ENCODE results near the gene FOXB1. TPM values are rescaled to one million over a fixed set of nuclear protein-coding genes. Genes with fewer than 3 reads are reported as not detected.

Gene FOXB1
- total RNA-seq, 1 donor from 2014 or later, result 6.7 TPM

GRCh38 chr15:59994888-59995557, 9.1 kb upstream of the FOXB1 start:
- DNase-seq (ENCODE audit: low spot score), result no peak
- Mint-ChIP-seq H3K4me1 (ENCODE audit: unreplicated experiment) (peaks cover 62% of the 10 kb centered on the region), H3K9me3 (ENCODE audit: unreplicated experiment) (no peaks in the 10 kb centered on the region), H3K27me3 (ENCODE audit: unreplicated experiment) (peaks cover 8% of the 10 kb centered on the region), H3K4me3 (ENCODE audit: unreplicated experiment) (peak overlapping the region; percentile 85), H3K27ac (ENCODE audit: unreplicated experiment) (peak overlapping the region; percentile 34), H3K36me3 (ENCODE audit: low read depth, unreplicated experiment) (no peaks in the 10 kb centered on the region)
- no peak for TF ChIP-seq CTCF (IDR thresholded peaks at IDR 0.05; ENCODE audit: unreplicated experiment)

- Mint-ChIP-seq H3K36me3 (ENCODE audit: low read depth, unreplicated experiment) (no peaks in the 10 kb centered on the region), H3K4me3 (ENCODE audit: unreplicated experiment) (peak overlapping the region; percentile 35), H3K27me3 (ENCODE audit: unreplicated experiment) (peaks cover 8% of the 10 kb centered on the region), H3K4me1 (ENCODE audit: unreplicated experiment) (peaks cover 66% of the 10 kb centered on the region), H3K9me3 (ENCODE audit: unreplicated experiment) (no peaks in the 10 kb centered on the region), H3K27ac (ENCODE audit: unreplicated experiment) (no peak overlapping the region)
- DNase-seq (ENCODE audit: low spot score), result no peak
- no peak for TF ChIP-seq CTCF (IDR thresholded peaks at IDR 0.05; ENCODE audit: unreplicated experiment)
Measured at GRCh38 chr15:59995568-59996297, 8.4 kb upstream of the FOXB1 start.

DNA sequence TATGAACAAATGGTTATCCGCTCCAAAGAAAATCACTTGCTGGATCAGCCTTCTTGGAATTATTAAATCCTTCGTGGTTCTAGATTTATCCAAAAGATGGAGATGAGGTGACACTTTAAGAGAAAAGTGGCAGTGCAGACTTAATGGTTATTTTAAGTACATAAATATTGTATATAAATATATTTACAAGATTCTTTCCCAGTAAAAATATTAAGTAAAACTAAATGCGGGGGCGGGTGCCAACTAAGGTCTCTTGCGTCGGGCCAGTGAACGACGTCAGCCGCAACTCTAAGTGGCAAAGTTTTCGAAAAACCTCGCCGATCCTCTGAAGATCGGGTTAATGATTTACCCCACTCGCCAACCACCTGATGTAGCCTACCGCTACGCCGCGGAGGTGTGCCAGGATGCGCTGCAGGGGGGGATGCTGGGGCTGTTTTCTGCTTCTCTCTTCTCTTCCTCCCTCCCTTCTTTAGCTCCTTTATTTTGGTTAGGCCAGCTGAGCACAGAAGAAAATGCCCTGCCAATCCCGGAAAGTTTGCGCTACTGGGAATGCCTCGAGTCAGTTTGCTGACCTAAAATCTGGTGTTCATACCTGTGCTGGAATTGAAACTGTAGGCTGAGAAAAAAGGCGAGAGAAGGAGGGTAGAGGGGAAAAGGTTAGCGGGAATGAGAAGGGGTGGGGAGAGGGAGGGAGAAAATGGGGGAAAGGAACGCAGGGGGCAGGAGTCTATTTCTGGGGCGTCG, 7.6 kb upstream of the FOXB1 start:
- no peaks in the 10 kb centered on the region for H3K9me3 Mint-ChIP-seq (ENCODE audit: unreplicated experiment)
- no peak overlapping the region for H3K27ac Mint-ChIP-seq (ENCODE audit: unreplicated experiment)
- H3K4me3 Mint-ChIP-seq (ENCODE audit: unreplicated experiment), result peak overlapping the region; percentile 70
- DNase-seq (ENCODE audit: low spot score), result no peak
- TF ChIP-seq CTCF (IDR thresholded peaks at IDR 0.05; ENCODE audit: unreplicated experiment), result no peak
- peaks cover 71% of the 10 kb centered on the region for H3K4me1 Mint-ChIP-seq (ENCODE audit: unreplicated experiment)
- peaks cover 10% of the 10 kb centered on the region for H3K27me3 Mint-ChIP-seq (ENCODE audit: unreplicated experiment)
- no peaks in the 10 kb centered on the region for H3K36me3 Mint-ChIP-seq (ENCODE audit: low read depth, unreplicated experiment)

- Mint-ChIP-seq H3K9me3 (ENCODE audit: unreplicated experiment) (no peaks in the 10 kb centered on the region), H3K27ac (ENCODE audit: unreplicated experiment) (no peak overlapping the region), H3K4me1 (ENCODE audit: unreplicated experiment) (peaks cover 72% of the 10 kb centered on the region), H3K4me3 (ENCODE audit: unreplicated experiment) (peak overlapping the region; percentile 69), H3K36me3 (ENCODE audit: low read depth, unreplicated experiment) (no peaks in the 10 kb centered on the region), H3K27me3 (ENCODE audit: unreplicated experiment) (peaks cover 10% of the 10 kb centered on the region)
- no peak for DNase-seq (ENCODE audit: low spot score)
- no peak for TF ChIP-seq CTCF (IDR thresholded peaks at IDR 0.05; ENCODE audit: unreplicated experiment)
Measured at GRCh38 chr15:59997070-59997701, 6.9 kb upstream of the FOXB1 start.

Measured in endothelial cell (in vitro differentiated cells).